ENCODE data around the gene ANKRD11.

DNA sequence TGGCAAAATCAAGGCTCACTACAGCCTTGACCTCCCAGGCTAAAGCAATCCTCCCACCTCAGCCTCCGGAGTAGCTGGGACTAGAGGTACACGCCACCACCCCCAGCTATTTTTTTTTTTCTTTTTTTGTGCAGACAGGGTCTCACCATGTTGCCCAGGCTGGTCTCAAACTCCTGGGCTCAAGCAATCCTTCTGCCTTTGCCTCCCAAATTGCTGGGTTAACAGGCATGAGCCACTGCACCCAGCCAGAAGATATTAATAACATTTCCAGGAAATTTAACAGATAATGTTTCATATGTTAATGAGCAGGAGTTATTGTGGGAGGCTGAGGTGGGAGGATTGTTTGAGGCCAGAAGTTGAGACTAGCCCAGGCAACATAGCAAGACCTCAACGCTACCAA, 9.4 kb upstream of the ANKRD11 start:
- TF ChIP-seq POLR2A (IDR thresholded peaks at IDR 0.05), result no peak
- TF ChIP-seq, protein P1, sequence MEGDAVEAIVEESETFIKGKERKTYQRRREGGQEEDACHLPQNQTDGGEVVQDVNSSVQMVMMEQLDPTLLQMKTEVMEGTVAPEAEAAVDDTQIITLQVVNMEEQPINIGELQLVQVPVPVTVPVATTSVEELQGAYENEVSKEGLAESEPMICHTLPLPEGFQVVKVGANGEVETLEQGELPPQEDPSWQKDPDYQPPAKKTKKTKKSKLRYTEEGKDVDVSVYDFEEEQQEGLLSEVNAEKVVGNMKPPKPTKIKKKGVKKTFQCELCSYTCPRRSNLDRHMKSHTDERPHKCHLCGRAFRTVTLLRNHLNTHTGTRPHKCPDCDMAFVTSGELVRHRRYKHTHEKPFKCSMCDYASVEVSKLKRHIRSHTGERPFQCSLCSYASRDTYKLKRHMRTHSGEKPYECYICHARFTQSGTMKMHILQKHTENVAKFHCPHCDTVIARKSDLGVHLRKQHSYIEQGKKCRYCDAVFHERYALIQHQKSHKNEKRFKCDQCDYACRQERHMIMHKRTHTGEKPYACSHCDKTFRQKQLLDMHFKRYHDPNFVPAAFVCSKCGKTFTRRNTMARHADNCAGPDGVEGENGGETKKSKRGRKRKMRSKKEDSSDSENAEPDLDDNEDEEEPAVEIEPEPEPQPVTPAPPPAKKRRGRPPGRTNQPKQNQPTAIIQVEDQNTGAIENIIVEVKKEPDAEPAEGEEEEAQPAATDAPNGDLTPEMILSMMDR (IDR thresholded peaks at IDR 0.05), result no peak
